H1 (cell line): Measurements from ENCODE around the gene TATDN2. TPM values are rescaled to one million over a fixed set of nuclear protein-coding genes. Genes with fewer than 3 reads are reported as not detected.

Experiments used
- TEAD4 ChIP-seq: IDR thresholded peaks from 2 replicates; pipeline ENCODE4 v1.6.1; 2012; ENCODE audit warnings: low read depth, low read length, inconsistent platforms, mixed read lengths
- polyA plus RNA-seq, 7 experiments: library from polyadenylated mRNA; depleted of rRNA in 3 of 7; stranded (reverse) in 5 of 7; unstranded in 2 of 7; fragments of >200 nt in 5 of 7; fragments of 200-250 nt in 2 of 7; gene quantifications; 1 replicate in 5 of 7; 2 replicates in 1 of 7; 4 replicates in 1 of 7; pipeline versions ENCODE4 v1.2.1 to v1.2.3, GENCODE V29; 2011 to 2013; ENCODE audit warnings: missing spikeins in 2 of 7, mixed read lengths in 2 of 7
- total RNA-seq: library from RNA; stranded (reverse); fragmentation: NEBNext Ultra II Directional; extraction: Animal tissue kit (Norgen Biotek cat#: 25700); gene quantifications from 2 replicates; pipeline ENCODE4 v1.2.1, GENCODE V29; 2021

Gene TATDN2
- total and polyA plus RNA-seq, 2 of the 8 experiments (the other 6 are each of a cell fraction or from before 2014, with no cell fraction given), result 12.1 to 34.8 TPM

DNA sequence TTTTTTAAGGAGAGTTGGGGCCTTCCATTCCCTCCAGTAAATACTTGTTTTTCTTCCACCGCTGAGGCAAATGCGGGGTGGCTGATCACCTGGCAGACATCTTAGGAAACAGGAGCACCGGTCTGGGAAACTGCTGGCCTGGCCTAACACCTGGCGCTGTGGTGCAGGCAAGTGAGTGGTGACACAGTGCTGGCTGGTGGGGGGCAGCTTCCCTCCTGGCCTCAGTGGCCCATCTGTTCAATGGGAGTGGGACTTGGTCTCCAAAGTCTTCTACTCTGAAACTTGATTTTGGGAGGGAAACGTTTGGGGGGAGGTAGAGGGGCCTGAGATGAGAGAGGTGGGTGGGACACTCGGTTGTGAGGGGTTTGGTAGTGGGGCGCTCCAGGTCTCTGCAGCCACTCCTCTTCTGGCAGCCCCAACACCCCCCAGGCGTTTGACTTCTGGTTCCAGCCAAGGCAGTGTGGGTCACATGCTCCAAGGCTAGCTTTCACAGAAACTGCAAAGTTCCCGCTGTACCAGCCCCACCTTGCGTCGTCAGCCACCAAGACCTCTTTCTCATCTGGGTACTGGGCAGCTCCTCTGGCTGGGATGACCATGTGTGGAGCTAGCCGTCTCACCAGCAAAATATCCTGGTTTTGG is 39.8 kb downstream of the TATDN2 start (continued):
- no peak for TF ChIP-seq TEAD4
- TF ChIP-seq, all 59 proteins: peak for 0
